Measurements from ENCODE around the gene G6PD.
A peak's percentile ranks its signal among the peaks of the same experiment; 100 is the strongest.
"Not testable (repeated sequence)": the region's sequence is repeated elsewhere in the genome, so short reads cannot be mapped to it uniquely, and the experiment has no call there.

The G6PD gene

DNA sequence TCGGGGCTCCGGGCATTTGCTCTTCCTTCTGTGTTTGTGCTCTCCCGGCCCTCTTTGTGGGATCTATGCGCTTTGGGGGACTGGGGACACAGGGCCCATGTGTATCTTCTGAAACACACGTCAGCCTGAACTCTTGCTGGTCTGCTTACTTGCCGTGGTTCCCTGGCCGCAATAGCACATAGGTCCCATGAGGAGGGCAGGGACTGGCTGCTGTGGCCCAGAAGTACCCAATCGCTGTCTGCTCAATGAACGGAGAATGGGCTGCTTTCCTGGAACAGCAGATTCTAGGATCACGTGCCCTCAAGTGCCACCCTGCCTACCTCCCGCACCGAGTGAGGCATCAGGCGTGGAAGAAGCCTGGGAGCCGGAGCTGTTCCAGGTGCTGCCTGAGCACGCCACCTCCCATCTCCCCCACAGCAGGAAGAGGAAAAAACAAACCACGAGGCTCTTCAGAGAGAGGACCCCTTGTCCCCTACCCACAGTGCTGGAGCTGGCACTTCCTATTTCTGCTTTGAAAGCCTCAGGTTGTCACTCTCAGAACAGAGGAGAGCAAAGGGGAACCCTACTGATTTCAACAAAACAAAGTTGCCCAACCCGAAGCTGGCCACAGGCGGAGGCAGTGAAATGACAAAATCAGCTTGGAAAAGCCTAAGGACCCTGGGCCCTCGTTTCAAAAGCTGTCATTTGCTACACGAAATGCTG is 3.8 kb downstream of the G6PD start:
- DNase-seq: peak; percentile 40 to 42

DNA sequence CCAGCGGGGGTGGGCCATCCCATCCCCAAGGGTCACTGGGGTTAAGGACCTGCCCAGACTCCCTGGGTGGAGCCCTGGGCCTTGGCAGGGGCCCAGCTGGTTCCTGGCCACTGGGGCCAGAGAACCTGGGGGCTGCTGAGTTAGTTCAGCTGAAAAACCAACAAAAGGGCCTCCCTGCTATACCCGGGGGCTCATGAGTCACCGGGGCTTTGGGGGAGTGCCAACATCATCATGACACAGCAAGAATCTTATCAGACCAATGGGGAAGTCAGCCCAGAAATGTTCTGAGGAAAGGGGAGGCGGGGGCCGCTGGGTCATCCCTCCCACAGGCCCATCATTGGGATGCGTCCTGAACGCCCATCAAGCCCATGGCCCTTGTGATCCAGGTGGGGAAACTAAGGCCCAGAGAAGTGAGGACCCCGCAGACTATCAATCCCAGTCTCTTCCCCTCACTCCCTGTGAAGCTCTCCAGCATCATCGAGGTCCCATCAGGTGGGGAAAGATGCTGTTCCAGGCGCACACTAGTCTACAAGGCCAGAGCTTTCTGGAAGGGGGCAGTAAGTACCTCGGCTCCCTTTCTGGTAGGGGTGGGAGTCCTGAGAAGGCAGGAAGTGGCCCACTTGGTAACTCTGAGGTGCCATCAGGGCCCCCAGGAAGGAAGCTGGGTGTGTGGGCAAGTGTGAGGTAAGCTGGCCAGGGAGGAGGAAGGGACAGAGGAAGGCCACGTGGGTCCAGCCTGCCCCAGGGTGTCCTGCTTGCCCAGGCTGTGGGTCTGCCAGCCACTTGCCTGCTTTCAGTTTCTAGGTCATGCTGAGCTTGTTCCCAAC is 4.5 kb downstream of the G6PD start:
- peak; percentile 30 to 51 for DNase-seq

- no peak for DNase-seq
These were observed 5.1 kb downstream of the G6PD start for GRCh38 chrX:154541589-154541895.

DNA sequence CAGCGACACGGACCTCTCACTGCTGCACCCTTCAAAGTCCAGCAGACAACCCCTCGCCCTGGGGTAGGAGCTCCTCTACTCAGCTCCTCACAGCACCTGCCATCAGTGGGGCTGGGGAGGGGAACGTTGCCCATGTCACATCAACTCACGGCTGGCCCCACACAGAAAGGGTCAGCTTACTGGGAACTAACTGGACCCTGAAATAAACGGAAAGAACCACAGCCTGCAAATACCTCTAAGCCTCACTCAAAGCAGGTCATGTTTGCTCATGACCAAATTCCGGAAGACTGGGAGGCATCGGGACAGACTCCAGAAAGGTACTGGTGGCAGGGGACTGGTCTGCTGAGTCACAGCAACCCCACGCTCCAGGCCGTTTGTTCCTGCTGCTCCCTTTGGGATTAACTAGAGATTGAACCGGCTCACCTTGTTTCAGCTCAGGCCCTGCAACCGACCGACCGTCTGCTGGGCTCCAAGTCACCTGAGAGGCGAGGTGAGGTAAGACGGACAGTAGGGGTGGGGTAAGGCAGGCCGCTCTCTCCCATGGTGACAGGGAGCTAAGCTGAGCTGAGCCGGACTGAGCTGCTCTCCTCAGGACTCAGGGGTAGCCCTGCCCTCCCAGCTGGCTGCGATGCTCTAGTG is 5.6 kb downstream of the G6PD start:
- no peak for DNase-seq

- not testable (repeated sequence) for DNase-seq
These were observed 6.3 kb downstream of the G6PD start for GRCh38 chrX:154540365-154540764.

GRCh38 chrX:154539077-154539476 is 7.6 kb downstream of the G6PD start:
- DNase-seq: no peak

DNA sequence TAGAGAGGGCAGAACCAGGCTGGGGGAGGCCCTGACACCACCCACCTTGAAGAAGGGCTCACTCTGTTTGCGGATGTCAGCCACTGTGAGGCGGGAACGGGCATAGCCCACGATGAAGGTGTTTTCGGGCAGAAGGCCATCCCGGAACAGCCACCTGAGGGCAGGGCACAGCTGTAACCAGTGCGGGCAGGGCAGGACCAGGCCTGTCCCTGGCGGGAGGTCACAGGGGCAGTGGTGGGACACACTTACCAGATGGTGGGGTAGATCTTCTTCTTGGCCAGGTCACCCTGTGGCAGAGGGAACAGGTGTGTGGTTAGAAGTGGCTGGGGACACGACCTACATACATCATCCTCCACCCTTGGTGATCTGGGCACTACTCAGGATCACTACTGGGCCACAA is 10.8 kb downstream of the G6PD start:
- no peak for DNase-seq

- peak; percentile 89 to 90 for DNase-seq
These were observed 11.9 kb downstream of the G6PD start for GRCh38 chrX:154534526-154535322.

DNA sequence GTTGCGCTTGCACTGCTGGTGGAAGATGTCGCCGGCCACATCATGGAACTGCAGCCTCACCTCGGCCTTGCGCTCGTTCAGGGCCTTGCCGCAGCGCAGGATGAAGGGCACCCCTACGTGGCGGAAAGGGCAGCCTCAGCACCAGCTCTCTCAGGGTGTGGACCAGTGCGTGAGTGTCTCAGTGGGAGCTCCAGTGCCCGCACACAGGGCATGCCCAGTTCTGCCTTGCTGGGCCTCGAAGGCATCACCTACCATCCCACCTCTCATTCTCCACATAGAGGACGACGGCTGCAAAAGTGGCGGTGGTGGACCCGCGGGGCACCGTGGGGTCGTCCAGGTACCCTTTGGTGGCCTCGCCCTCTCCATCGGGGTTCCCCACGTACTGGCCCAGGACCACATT is 14.0 kb downstream of the G6PD start:
- no peak for DNase-seq

GRCh38 chrX:154531626-154532025 is 15.0 kb downstream of the G6PD start:
- no peak for DNase-seq

GRCh38 chrX:154530286-154530685 is 16.4 kb downstream of the G6PD start:
- no peak for DNase-seq

GRCh38 chrX:154529206-154529612 is 17.4 kb downstream of the G6PD start:
- no peak for DNase-seq

- peak; percentile 61 to 68 for DNase-seq
These were observed 19.6 kb downstream of the G6PD start for GRCh38 chrX:154526901-154527675.

GRCh38 chrX:154525606-154526490 is 20.8 kb downstream of the G6PD start:
- DNase-seq: no peak

GRCh38 chrX:154519389-154519788 is 27.3 kb downstream of the G6PD start:
- DNase-seq: no peak

DNA sequence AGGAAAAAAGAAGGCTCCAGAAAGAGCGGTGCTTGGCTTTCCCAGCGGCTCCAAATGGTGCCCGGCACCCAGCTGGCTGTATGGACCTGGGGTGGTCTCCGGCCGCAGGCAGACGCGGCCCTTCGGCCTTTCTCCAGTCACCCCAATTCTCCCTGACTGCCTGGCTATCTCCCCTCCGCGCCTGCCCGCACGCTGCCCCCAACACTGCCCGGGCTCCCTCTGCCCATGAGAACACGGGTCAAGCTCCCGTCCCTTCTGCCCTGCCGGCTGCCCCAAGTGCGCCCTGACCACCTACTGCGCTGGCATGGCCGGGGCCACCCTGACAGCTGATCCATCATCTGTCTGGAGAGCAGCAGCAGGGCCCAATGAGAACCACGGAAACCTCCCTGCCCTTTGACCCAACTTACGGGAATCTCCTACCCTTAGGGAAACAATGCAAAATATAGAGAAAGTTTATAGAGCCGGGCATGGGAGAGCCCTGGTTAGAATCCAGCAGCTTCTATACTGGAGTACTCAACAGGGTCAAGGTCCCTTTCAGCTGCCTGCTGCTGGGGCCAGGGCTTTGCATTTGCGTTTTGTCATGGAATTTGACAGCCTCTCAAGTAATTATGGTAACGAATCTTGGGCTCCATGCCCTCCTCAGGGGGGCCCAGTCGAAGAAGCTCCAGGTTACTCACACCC is 29.4 kb downstream of the G6PD start:
- DNase-seq: no peak

DNA sequence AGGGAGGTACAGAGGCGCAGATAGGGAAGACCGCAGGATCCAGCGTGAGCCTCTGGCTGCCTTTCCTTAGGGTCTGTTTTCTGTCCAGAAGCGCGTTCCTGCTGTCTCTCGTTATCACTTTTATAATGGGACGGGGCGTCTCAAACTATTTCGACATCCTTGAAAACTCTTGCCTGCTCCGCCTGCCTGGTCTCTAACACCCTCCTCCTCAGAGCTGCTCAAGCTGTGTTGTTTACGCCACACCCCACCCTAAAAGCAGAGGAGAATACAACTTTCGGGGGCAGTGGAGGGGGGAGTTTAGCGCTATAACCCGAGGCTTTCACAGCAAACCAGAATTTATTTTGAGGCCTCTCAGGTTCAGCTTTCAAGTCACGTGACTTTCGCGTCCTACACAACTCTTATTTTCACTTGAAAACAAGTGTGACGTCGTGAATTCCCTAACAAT is 30.0 kb downstream of the G6PD start:
- peak in 1 of 2 donors; percentile 42 for DNase-seq

DNA sequence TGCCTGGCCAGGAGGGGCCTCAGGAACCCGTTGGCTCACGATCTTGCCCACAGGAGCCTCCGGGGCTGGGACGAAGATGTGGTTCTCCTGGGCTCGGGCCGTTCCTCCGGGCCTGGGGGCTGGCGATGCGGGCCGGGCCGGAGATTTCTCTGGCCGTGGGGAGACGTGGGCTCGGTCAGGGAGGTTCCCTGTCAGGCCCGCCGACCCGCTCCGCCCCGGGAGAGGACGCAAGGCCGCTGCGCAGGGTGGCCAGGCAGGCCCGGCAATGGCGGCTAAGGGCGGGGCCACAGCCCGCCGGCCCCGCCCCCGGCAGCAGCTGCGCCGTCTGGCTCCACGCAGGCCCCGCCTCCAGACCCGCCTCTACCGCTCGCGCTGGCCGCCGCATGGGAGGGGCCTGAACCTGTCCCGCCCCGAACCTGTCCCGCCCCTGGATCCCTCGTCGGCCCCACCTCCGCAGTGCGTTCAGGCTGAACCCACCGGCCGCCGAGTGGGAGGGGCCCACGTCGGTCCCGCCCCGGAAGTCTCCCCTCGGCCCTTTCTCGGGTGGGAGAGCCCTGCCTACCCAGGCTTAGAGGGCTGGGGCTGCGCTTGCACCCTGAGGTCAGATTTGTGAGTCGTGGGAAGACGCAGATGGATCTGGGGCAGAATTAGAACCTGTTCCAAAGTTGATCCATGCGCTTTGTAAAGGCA is 30.5 kb downstream of the G6PD start, which contains the start of gene FAM3A:
Gene FAM3A, minus strand, starts transcription at position 267 of the 690 bp plus-strand sequence. CDS start 460 bp downstream, outside the sequence.
- DNase-seq: peak; percentile 92 to 95

DNA sequence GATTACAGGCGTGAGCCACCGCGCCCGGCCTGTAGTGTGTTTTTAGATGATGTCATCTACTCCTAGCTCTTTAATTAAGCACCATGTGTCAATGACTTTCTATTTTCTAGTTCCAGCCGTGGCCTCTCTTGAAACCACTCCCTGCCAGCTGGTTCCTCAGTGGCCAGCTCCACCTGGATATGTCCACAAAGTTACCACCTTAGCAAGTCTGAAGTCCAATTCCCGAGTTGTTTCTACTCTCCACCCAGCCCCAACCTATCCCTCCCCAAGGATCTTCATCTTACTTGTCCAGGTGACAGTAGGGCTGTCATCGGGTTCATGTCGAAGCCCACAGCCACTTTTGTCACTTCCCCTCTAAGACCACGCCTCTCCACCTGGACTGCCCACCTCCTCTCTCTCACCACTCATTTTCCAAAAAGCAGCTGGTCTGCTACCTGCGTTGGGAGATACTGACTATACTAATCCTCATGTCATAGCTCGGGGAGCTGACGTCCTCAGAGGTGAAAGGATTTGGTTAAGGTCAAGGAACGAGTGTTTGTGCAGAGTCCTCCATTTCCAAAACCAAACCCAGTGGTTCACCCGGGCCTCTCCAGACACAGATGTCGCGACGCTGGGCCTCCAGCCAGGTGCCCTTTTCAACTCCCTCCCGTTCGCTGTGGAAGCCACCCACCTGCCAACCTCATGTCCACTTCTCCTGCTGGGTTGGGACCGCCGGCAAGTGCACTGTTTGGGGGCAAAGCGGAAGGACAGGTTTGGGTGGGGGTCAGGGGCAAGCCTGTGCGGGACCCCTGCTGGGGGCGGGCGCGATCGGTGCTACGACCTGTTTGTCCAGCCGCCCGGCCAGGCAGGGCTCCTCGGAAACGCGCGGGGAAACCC is 31.3 kb downstream of the G6PD start:
- DNase-seq: peak; percentile 18 to 41

Measured in CD4-positive, alpha-beta T cell treated with Interferon alpha-2 for 1 hour (primary cell).